PC-3 (cell line): Measurements from ENCODE around the gene CLN6. TPM values are rescaled to one million over a fixed set of nuclear protein-coding genes. Genes with fewer than 3 reads are reported as not detected.

ENCODE experiments used
- ATAC-seq: fragments of 200-7000 bp; cut with Tn5 transposase; 2 replicates; pipeline ENCODE4 v1.9.1; 2020; ENCODE audit warnings: mild to moderate bottlenecking, moderate library complexity
- BruUV-seq: library from RNA; stranded (reverse); fragments of 400-500 nt; replicated peaks from 2 replicates; lab custom pipeline; 2021; lab: Mats Ljungman, UMichigan
- CTCF ChIA-PET: fragments of 300-600 bp; sonication (Branson Sonifier 250); formaldehyde crosslinking; loops from one replicate; lab custom pipeline; 2022; ENCODE audit warnings: antibody characterized with exemption; lab: Charles Lee
- POLR2A ChIA-PET: fragments of 300-600 bp; sonication (Branson Sonifier 250); formaldehyde crosslinking; loops from one replicate; lab custom pipeline; 2022; ENCODE audit warnings: antibody characterized with exemption; ENCODE audit not compliant: unreplicated experiment; lab: Charles Lee
- DNase-seq: peaks from one replicate; pipeline ENCODE4 v3.0.0-alpha.2; 2015
- H2AFZ ChIP-seq: fragments of 300-600 bp; sonication (generic); 2 replicates; pipeline ENCODE4 v1.6.0; 2016; ENCODE audit warnings: antibody characterized with exemption, low read length
- H3F3A ChIP-seq: fragments of 300-600 bp; sonication (generic); one replicate; pipeline ENCODE4 v1.6.0; 2017; ENCODE audit warnings: antibody characterized with exemption, low read length, control low read depth, mild to moderate bottlenecking; ENCODE audit not compliant: unreplicated experiment
- H3K27ac ChIP-seq: fragments of 300-600 bp; sonication (generic); 2 replicates; pipeline ENCODE4 v1.5.1; 2016; ENCODE audit warnings: mild to moderate bottlenecking, low read length
- H3K27me3 ChIP-seq: fragments of 300-600 bp; sonication (generic); 2 replicates; pipeline ENCODE4 v1.6.1; 2016; ENCODE audit warnings: low read length, mixed read lengths
- H3K36me3 ChIP-seq: fragments of 300-600 bp; sonication (generic); 2 replicates; pipeline ENCODE4 v1.6.1; 2016; ENCODE audit warnings: low read depth, mixed run types, low read length, mixed read lengths
- H3K4me1 ChIP-seq: fragments of 300-600 bp; sonication (generic); 2 replicates; pipeline ENCODE4 v1.5.1; 2016; ENCODE audit warnings: low read length; ENCODE audit not compliant: insufficient read depth
- H3K4me2 ChIP-seq: fragments of 300-600 bp; sonication (generic); 2 replicates; pipeline ENCODE4 v1.6.0; 2016; ENCODE audit warnings: low read length
- H3K4me3 ChIP-seq: fragments of 300-600 bp; sonication (generic); 2 replicates; pipeline ENCODE4 v1.5.1; 2016; ENCODE audit warnings: mild to moderate bottlenecking, low read length, mixed read lengths
- H3K79me2 ChIP-seq: fragments of 300-600 bp; sonication (generic); 2 replicates; pipeline ENCODE4 v1.6.1; 2017; ENCODE audit warnings: low read length, mixed read lengths
- H3K9ac ChIP-seq: fragments of 300-600 bp; sonication (generic); 2 replicates; pipeline ENCODE4 v1.6.0; 2016; ENCODE audit warnings: mild to moderate bottlenecking, low read length
- H3K9me2 ChIP-seq: fragments of 300-600 bp; sonication (generic); replicated peaks from 2 replicates; pipeline ENCODE4 v1.6.1; 2016; ENCODE audit warnings: mixed run types, low read length, mixed read lengths
- H3K9me3 ChIP-seq: fragments of 300-600 bp; sonication (generic); 2 replicates; pipeline ENCODE4 v1.6.1; 2016; ENCODE audit warnings: low read length, mixed read lengths
- H4K20me1 ChIP-seq: fragments of 300-600 bp; sonication (generic); 2 replicates; pipeline ENCODE4 v1.6.1; 2016; ENCODE audit warnings: low read length, mixed read lengths
- EZH2 ChIP-seq: fragments of 300-600 bp; sonication (generic); IDR thresholded peaks from one replicate; pipeline ENCODE4 v1.6.1; 2017; ENCODE audit warnings: antibody characterized with exemption, mild to moderate bottlenecking, low read length; ENCODE audit not compliant: unreplicated experiment
- EZH2phosphoT487 ChIP-seq: fragments of 300-600 bp; sonication (generic); IDR thresholded peaks from 2 replicates; pipeline ENCODE4 v1.6.1; 2018; ENCODE audit warnings: mild to moderate bottlenecking, antibody characterized with exemption, low read length, borderline replicate concordance
- intact Hi-C: fragments of 100-400 bp; cut with micrococcal nuclease; formaldehyde crosslinking; loops from 2 replicates; pipeline ENCODE4 v1.9.0; 2023
- total RNA-seq: library from RNA; depleted of rRNA; stranded (reverse); fragments of >200 nt; gene quantifications from 2 replicates; pipeline ENCODE4 v1.2.3, GENCODE V29; 2014
- TF ChIP-seq, protein P1 (sequence below): fragments of 300-600 bp; sonication (generic); conservative IDR thresholded peaks from 2 replicates; pipeline ENCODE4 v1.5.1; 2017; ENCODE audit warnings: antibody characterized with exemption, low read depth, mild to moderate bottlenecking, low read length

Gene CLN6
- total RNA-seq, 1 experiment from 2014 or later: 33.4 TPM

DNA sequence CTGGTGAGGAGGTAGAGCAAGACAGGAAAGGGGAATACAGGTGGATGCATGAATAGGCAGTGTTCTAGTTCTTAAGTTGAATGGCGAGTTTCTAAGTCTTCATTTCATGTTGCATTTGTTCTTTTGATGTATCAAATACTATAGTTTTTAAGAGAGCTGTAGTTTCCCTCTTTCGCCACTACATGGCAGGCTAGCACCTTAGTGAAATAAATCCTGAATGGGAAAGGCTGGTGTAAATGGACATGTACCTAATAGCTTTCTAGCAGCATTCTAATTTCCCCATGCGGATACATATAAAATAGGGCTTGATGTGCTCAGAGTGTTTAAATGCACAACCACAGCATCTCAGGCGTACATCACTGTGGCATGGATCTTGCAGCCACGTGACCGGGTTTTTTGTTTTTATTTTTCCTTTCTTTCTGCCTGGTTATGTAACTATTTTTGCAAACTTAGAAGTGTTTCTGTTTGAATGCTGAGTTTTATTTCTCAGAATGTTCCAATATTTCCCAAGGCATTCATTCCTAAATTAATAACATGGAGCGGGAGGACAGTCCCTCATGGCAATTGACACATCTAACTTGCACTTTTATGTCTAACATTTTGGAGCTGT, 23.5 kb upstream of the CLN6 start:
- H3K27me3 ChIP-seq: no peaks in the 10 kb centered on the region
- H4K20me1 ChIP-seq: no peaks in the 10 kb centered on the region
- no TSS peak for BruUV-seq
- peak overlapping the region; percentile 16; the same call in 1 of the 2 replicates for H3K4me2 ChIP-seq
- ChIA-PET POLR2A (interaction anchor here (0.6 kb wide), 1 partner anchor 32 kb away, joined by 4 read pairs; no protein-coding TSS in a partner anchor), CTCF (interaction anchor here (0.5 to 1.7 kb wide), 7 partner anchors 16 to 421 kb away, joined by 3 to 31 read pairs (median 4); partner anchors contain the start of gene FEM1B)
- TF ChIP-seq EZH2phosphoT487: no peak
- TF ChIP-seq, protein P1, sequence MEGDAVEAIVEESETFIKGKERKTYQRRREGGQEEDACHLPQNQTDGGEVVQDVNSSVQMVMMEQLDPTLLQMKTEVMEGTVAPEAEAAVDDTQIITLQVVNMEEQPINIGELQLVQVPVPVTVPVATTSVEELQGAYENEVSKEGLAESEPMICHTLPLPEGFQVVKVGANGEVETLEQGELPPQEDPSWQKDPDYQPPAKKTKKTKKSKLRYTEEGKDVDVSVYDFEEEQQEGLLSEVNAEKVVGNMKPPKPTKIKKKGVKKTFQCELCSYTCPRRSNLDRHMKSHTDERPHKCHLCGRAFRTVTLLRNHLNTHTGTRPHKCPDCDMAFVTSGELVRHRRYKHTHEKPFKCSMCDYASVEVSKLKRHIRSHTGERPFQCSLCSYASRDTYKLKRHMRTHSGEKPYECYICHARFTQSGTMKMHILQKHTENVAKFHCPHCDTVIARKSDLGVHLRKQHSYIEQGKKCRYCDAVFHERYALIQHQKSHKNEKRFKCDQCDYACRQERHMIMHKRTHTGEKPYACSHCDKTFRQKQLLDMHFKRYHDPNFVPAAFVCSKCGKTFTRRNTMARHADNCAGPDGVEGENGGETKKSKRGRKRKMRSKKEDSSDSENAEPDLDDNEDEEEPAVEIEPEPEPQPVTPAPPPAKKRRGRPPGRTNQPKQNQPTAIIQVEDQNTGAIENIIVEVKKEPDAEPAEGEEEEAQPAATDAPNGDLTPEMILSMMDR: peak; percentile 84
- H2AFZ ChIP-seq: no peak overlapping the region
- H3K4me1 ChIP-seq: peaks cover 9% of the 10 kb centered on the region; the same call in 1 of the 2 replicates
- ATAC-seq: peak; percentile 65
- H3F3A ChIP-seq: no peaks in the 10 kb centered on the region
- H3K9ac ChIP-seq: no peak overlapping the region
- peak; percentile 87 for DNase-seq
- no peaks in the 10 kb centered on the region for H3K9me3 ChIP-seq
- H3K4me3 ChIP-seq: no peak overlapping the region
- no peak overlapping the region for H3K27ac ChIP-seq
- intact Hi-C loops: loop anchor here (1.0 to 5.0 kb wide), 3 partner anchors 26 to 129 kb away; no protein-coding TSS in a partner anchor
- no peaks in the 10 kb centered on the region for H3K9me2 ChIP-seq
- no peaks in the 10 kb centered on the region for H3K79me2 ChIP-seq
- H3K36me3 ChIP-seq: no peaks in the 10 kb centered on the region

DNA sequence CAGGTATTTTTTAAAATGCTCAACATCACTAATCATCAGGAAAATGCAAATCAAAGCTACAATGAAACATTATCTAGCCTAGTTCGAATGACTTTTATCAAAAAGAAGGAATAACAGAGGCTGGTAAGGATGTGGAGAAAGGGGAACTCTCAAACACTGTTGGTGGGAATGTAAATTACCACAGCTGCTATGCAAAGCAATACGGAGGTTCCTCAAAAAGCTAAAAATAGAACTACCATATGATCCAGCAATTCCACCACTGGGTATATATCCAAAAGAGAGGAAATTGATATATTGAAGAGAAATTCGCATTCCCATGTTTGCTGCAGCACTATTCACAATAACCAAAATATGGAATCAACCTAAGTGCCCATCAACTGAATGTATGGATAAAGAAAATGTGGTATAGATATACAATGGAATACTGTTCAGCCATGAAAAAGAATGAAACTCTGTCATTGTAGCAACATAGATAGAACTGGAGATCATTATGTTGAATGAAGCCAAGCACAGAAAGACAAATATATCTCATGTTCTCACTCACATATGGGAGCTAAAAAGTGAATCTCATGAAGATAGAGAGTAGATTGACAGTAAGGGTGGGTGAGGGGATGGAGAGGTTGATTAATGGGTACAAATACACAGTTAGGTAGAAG, 19.7 kb upstream of the CLN6 start:
- no peaks in the 10 kb centered on the region for H4K20me1 ChIP-seq
- ChIA-PET CTCF (no interaction called here), POLR2A (no interaction called here)
- intact Hi-C loops: no loop called here
- TF ChIP-seq EZH2: no peak
- no peak for TF ChIP-seq EZH2phosphoT487
- TF ChIP-seq, protein P1: no peak
- no peaks in the 10 kb centered on the region for H3K36me3 ChIP-seq
- DNase-seq: no peak
- H3F3A ChIP-seq: no peaks in the 10 kb centered on the region
- no peaks in the 10 kb centered on the region for H3K9me2 ChIP-seq
- no peak for ATAC-seq
- no peak overlapping the region for H3K4me2 ChIP-seq
- no peak overlapping the region for H2AFZ ChIP-seq
- BruUV-seq: no TSS peak
- H3K79me2 ChIP-seq: no peaks in the 10 kb centered on the region
- H3K9ac ChIP-seq: no peak overlapping the region
- no peaks in the 10 kb centered on the region for H3K27me3 ChIP-seq
- H3K4me3 ChIP-seq: no peak overlapping the region
- no peak overlapping the region for H3K27ac ChIP-seq
- no peaks in the 10 kb centered on the region for H3K4me1 ChIP-seq
- H3K9me3 ChIP-seq: peaks cover 2% of the 10 kb centered on the region; the same call in 1 of the 2 replicates

DNA sequence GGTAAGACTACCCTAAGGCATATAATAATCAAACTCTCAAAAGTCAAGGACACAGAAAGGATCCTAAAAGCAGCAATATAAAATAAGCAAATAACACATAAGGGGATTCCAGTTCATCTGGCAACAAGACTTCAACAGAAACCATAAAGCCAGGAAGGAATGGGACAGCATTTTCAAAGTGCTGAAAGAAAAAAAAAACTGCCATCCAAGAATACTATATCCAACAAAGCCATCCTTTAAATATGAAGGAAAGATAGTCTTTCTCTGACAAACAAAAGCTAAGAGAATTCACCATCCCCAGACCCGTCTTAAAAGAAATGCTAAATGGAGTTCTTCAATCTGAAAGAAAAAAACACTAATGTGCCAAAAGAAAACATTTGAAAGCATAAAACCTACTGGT, 14.7 kb upstream of the CLN6 start:
- no peak for ATAC-seq

More for the DNA sequence above, 14.7 kb upstream of the CLN6 start:
- intact Hi-C loops: no loop called here
- Histone ChIP-seq H3K36me3 (no peaks in the 10 kb centered on the region), H3K9me3 (peaks cover 3% of the 10 kb centered on the region; the same call in 1 of the 2 replicates), H3K27ac (no peak overlapping the region), H3K9ac (no peak overlapping the region), H3K79me2 (no peaks in the 10 kb centered on the region), H3K4me1 (no peaks in the 10 kb centered on the region), H3K4me2 (no peak overlapping the region), H3K9me2 (no peaks in the 10 kb centered on the region), H4K20me1 (no peaks in the 10 kb centered on the region), H3F3A (no peaks in the 10 kb centered on the region), H3K27me3 (no peaks in the 10 kb centered on the region), H2AFZ (no peak overlapping the region), H3K4me3 (no peak overlapping the region)
- BruUV-seq: no TSS peak
- ChIA-PET CTCF (no interaction called here), POLR2A (no interaction called here)
- DNase-seq: no peak
- TF ChIP-seq EZH2 (no peak), EZH2phosphoT487 (no peak)
- TF ChIP-seq, protein P1: no peak
